GM12891 (cell line): ENCODE results near the gene IGFLR1.

Source experiments
- POLR2A ChIP-seq: IDR thresholded peaks from 2 replicates; pipeline ENCODE4 v1.6.1; 2011; ENCODE audit warnings: low read depth, low read length, control low read depth
- POLR2AphosphoS5 ChIP-seq: IDR thresholded peaks from 2 replicates; pipeline ENCODE4 v1.6.1; 2011; ENCODE audit warnings: low read depth, low read length, control low read depth
- POU2F2 ChIP-seq: IDR thresholded peaks from 2 replicates; pipeline ENCODE4 v1.6.1; 2011; ENCODE audit warnings: low read depth, mild to moderate bottlenecking, control low read depth, low read length, moderate library complexity
- TAF1 ChIP-seq: IDR thresholded peaks from 2 replicates; pipeline ENCODE4 v1.6.1; 2011; ENCODE audit warnings: low read depth, low read length, control low read depth

DNA sequence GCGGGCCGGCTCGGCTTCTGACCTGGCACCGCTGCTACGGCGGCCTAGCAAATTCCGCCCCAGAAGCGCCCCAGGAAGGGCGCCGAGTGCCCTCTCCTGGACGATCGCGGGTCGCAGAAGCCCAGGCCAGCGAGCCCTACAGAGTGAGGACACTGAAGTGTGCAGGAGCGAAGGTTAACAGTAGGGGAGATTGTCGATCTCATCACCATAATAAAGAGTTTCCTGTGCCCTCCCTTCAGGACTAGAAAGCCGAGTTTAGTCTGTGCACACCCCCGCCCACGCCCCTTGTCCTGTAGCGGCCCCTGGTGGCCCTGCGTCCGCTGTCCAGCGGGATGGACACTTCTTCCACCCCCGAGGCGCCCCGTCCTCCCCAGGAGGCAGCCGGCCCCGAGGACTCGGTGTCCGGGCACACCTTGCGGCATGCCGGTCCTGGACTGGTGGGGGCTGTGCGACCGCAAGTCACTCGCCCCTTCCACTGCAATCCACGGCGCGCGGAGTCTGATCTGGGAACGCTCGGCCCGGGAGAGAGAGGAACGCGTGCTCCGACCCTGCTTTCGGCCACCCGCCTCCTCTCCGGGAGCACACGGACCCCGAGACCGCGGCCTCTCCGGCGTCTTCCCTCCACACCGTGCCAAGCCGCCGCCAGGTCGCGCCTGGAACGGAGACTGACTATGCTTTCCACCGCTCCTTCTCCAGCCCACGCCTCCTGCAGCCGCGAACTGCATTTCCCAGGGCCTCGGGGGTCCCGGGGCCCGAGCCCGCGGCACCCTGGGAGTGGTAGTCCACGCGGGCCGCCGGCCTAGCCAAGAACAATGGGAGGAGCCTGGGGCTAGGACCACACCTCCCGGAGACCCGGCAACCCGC lies 25.2 kb downstream of the IGFLR1 start:
- TF ChIP-seq TAF1 (0 out of 2 replicates have a peak, but pooled peaks have one; percentile 15), POLR2AphosphoS5 (no peak; the same call in 1 of the 2 replicates), POLR2A (peak; percentile 52), POU2F2 (peak; percentile 36; the same call in 1 of the 2 replicates)
